OCI-LY7 (cell line): ENCODE results near the gene RAB30. TPM values are rescaled to one million over a fixed set of nuclear protein-coding genes. Genes with fewer than 3 reads are reported as not detected.

Experiments
- BruUV-seq: library from RNA; stranded (reverse); fragments of 400-500 nt; replicated peaks from 2 replicates; lab custom pipeline; 2021; lab: Mats Ljungman, UMichigan
- CTCF ChIA-PET: fragments of 300-600 bp; sonication (Branson Sonifier 250); formaldehyde crosslinking; loops from one replicate; lab custom pipeline; 2022; ENCODE audit warnings: antibody characterized with exemption; ENCODE audit not compliant: unreplicated experiment; lab: Charles Lee
- POLR2A ChIA-PET: fragments of 300-600 bp; sonication (Branson Sonifier 250); formaldehyde crosslinking; loops from one replicate; lab custom pipeline; 2022; ENCODE audit warnings: antibody characterized with exemption; lab: Charles Lee
- DNase-seq: peaks from one replicate; pipeline ENCODE4 v3.0.0-alpha.2; 2015; ENCODE audit warnings: low spot score
- H2AFZ ChIP-seq: fragments of 200-600 bp; sonication (generic), shearing (Covaris generic); 2 replicates; pipeline ENCODE4 v1.6.1; 2014; ENCODE audit warnings: mild to moderate bottlenecking, antibody characterized with exemption, low read length, moderate library complexity
- H3K27ac ChIP-seq: fragments of 200-600 bp; sonication (generic); 2 replicates; pipeline ENCODE4 v1.5.1; 2014; ENCODE audit warnings: mixed run types, low read depth, mild to moderate bottlenecking, moderate library complexity, low read length, inconsistent platforms; ENCODE audit not compliant: poor library complexity, severe bottlenecking
- H3K36me3 ChIP-seq: fragments of 200-600 bp; sonication (generic); 2 replicates; pipeline ENCODE4 v1.6.1; 2014; ENCODE audit warnings: mild to moderate bottlenecking, antibody characterized with exemption, low read length, moderate library complexity, mixed read lengths; ENCODE audit not compliant: insufficient read depth
- H3K4me1 ChIP-seq: fragments of 200-600 bp; sonication (generic); 2 replicates; pipeline ENCODE4 v1.5.1; 2014; ENCODE audit warnings: mild to moderate bottlenecking, low read length; ENCODE audit not compliant: insufficient read depth, poor library complexity, severe bottlenecking
- H3K4me2 ChIP-seq: fragments of 200-600 bp; sonication (generic); 2 replicates; pipeline ENCODE4 v1.6.1; 2014; ENCODE audit warnings: mild to moderate bottlenecking, low read length
- H3K4me3 ChIP-seq: fragments of 200-600 bp; sonication (generic); 2 replicates; pipeline ENCODE4 v1.5.1; 2014; ENCODE audit warnings: mild to moderate bottlenecking, low read depth, low read length; ENCODE audit not compliant: poor library complexity, severe bottlenecking
- H3K79me2 ChIP-seq: fragments of 200-600 bp; sonication (generic); 2 replicates; pipeline ENCODE4 v1.6.1; 2016; ENCODE audit warnings: low read depth, mild to moderate bottlenecking, low read length, moderate library complexity, mixed read lengths; ENCODE audit not compliant: insufficient read depth
- H3K9me2 ChIP-seq: fragments of 200-600 bp; sonication (generic); 2 replicates; pipeline ENCODE4 v1.6.1; 2016; ENCODE audit warnings: mild to moderate bottlenecking, low read length, mixed read lengths; ENCODE audit not compliant: insufficient read depth
- H3K9me3 ChIP-seq: fragments of 200-600 bp; sonication (generic); 2 replicates; pipeline ENCODE4 v1.6.1; 2014; ENCODE audit warnings: mild to moderate bottlenecking, mixed run types, low read length, mixed read lengths
- H4K20me1 ChIP-seq: fragments of 200-600 bp; sonication (generic); 2 replicates; pipeline ENCODE4 v1.6.1; 2014; ENCODE audit warnings: mild to moderate bottlenecking, antibody characterized with exemption, low read length, moderate library complexity, mixed read lengths; ENCODE audit not compliant: insufficient read depth
- CTCF ChIP-seq: fragments of 200-600 bp; sonication (generic); conservative IDR thresholded peaks from 2 replicates; pipeline ENCODE4 v1.5.1; 2014; ENCODE audit warnings: mild to moderate bottlenecking, antibody characterized with exemption, low read length, moderate library complexity, mixed read lengths
- EZH2phosphoT487 ChIP-seq: fragments of 200-600 bp; sonication (generic); IDR thresholded peaks from 2 replicates; pipeline ENCODE4 v1.6.1; 2018; ENCODE audit warnings: low read depth, borderline replicate concordance, mild to moderate bottlenecking, mixed run types, antibody characterized with exemption, low read length, moderate library complexity, mixed read lengths
- intact Hi-C: fragments of 100-400 bp; cut with micrococcal nuclease; formaldehyde crosslinking; loops from one replicate; pipeline ENCODE4 v1.10.0; 2022; ENCODE audit not compliant: unreplicated experiment
- total RNA-seq, 2 experiments: library from RNA; depleted of rRNA in 1 of 2; stranded (reverse); fragments of >200 nt in 1 of 2; shearing (Covaris generic) in 1 of 2; gene quantifications; 2 replicates each; pipeline ENCODE4 v1.2.3, GENCODE V29; 2014 to 2022

RAB30 gene
- total RNA-seq, 2 experiments from 2014 or later = 33.3 to 132 TPM

- no peak overlapping the region for H3K27ac ChIP-seq
- no peak overlapping the region for H3K4me3 ChIP-seq
- H3K4me1 ChIP-seq = peaks cover 63% of the 10 kb centered on the region
- no peak overlapping the region for H2AFZ ChIP-seq
- ChIA-PET POLR2A (interaction anchor here (0.9 to 1.0 kb wide), 2 partner anchors 14 to 19 kb away, joined by 3 to 4 read pairs; no protein-coding TSS in a partner anchor), CTCF (no interaction called here)
- no TSS peak for BruUV-seq
- TF ChIP-seq CTCF = no peak
- TF ChIP-seq EZH2phosphoT487 = no peak
- no peak overlapping the region for H3K4me2 ChIP-seq
- peaks cover 99% of the 10 kb centered on the region for H3K79me2 ChIP-seq
- peaks cover 20% of the 10 kb centered on the region; the same call in 1 of the 2 replicates for H4K20me1 ChIP-seq
- intact Hi-C loops = no loop called here
- no peaks in the 10 kb centered on the region for H3K9me2 ChIP-seq
- H3K36me3 ChIP-seq = peaks cover 26% of the 10 kb centered on the region
- no peaks in the 10 kb centered on the region for H3K9me3 ChIP-seq
- DNase-seq = no peak
Measured at GRCh38 chr11:83042964-83043711, 28.6 kb downstream of the RAB30 start.

GRCh38 chr11:83041126-83041525, 30.6 kb downstream of the RAB30 start:
- peaks cover 39% of the 10 kb centered on the region for H3K36me3 ChIP-seq
- ChIA-PET CTCF (no interaction called here), POLR2A (interaction anchor here (0.6 to 1.5 kb wide), 10 partner anchors 9 to 117 kb away, joined by 3 to 7 read pairs (median 3); no protein-coding TSS in a partner anchor)
- DNase-seq = no peak
- intact Hi-C loops = no loop called here
- no peak overlapping the region for H3K4me3 ChIP-seq
- TF ChIP-seq CTCF (no peak), EZH2phosphoT487 (no peak)
- no peak overlapping the region for H3K4me2 ChIP-seq
- H3K4me1 ChIP-seq = peaks cover 52% of the 10 kb centered on the region
- no TSS peak for BruUV-seq
- H3K79me2 ChIP-seq = peaks cover 98% of the 10 kb centered on the region
- no peak overlapping the region for H3K27ac ChIP-seq
- H3K9me2 ChIP-seq = no peaks in the 10 kb centered on the region
- H3K9me3 ChIP-seq = no peaks in the 10 kb centered on the region
- H4K20me1 ChIP-seq = peaks cover 16% of the 10 kb centered on the region; the same call in 1 of the 2 replicates
- no peak overlapping the region for H2AFZ ChIP-seq

GRCh38 chr11:83039566-83039965, 32.1 kb downstream of the RAB30 start:
- no peaks in the 10 kb centered on the region for H3K9me2 ChIP-seq
- peaks cover 98% of the 10 kb centered on the region for H3K79me2 ChIP-seq
- no peaks in the 10 kb centered on the region for H3K9me3 ChIP-seq
- peaks cover 22% of the 10 kb centered on the region for H4K20me1 ChIP-seq
- no peak overlapping the region for H3K4me2 ChIP-seq
- ChIA-PET CTCF (no interaction called here), POLR2A (interaction anchor here (0.6 to 1.2 kb wide), 4 partner anchors 12 to 74 kb away, joined by 3 to 4 read pairs (median 4); no protein-coding TSS in a partner anchor)
- no TSS peak for BruUV-seq
- no peak overlapping the region for H2AFZ ChIP-seq
- TF ChIP-seq EZH2phosphoT487 (no peak), CTCF (no peak)
- peaks cover 52% of the 10 kb centered on the region for H3K4me1 ChIP-seq
- H3K4me3 ChIP-seq = no peak overlapping the region
- DNase-seq = no peak
- H3K27ac ChIP-seq = no peak overlapping the region
- peaks cover 39% of the 10 kb centered on the region for H3K36me3 ChIP-seq
- intact Hi-C loops = no loop called here
